ENCODE measurements around the gene FAM3B.
"Not testable (repeated sequence)": the region's sequence is repeated elsewhere in the genome, so short reads cannot be mapped to it uniquely, and the experiment has no call there.

Gene FAM3B

DNA sequence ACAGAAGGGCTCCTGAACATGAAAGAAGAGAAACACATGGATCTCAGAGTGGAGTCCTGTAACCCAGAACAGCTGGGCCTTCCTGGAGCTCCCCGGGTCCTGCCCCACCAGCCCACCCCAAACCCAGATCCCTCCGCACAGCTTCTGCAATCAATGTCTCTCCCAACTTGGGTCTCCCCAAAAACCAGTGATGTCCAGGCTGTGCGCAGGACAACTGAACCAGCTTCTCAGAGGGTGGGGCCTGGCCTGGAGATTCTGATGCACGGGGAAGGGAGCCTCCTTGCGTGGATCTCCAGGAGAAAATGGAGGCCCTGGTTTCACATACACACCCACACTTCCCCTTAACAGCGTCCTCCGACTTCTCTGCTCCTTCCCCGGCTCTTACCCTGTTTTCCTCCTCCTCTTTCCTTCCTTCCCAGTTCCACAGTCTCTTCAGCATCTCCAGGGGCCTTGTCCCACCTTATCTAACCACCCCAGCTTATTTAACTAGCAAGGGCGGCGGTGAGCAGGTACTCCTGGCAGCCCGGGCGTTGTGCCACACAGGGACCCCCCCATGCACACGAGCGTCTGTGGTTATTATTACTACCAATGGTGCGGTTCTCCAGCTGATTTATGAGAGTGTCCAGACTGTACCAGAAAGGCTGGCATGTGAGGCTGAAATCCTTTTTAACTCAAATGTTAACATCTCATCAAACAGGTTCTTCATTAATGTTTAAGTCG lies 34.0 kb downstream of the FAM3B start:
- TF ChIP-seq, protein P1, sequence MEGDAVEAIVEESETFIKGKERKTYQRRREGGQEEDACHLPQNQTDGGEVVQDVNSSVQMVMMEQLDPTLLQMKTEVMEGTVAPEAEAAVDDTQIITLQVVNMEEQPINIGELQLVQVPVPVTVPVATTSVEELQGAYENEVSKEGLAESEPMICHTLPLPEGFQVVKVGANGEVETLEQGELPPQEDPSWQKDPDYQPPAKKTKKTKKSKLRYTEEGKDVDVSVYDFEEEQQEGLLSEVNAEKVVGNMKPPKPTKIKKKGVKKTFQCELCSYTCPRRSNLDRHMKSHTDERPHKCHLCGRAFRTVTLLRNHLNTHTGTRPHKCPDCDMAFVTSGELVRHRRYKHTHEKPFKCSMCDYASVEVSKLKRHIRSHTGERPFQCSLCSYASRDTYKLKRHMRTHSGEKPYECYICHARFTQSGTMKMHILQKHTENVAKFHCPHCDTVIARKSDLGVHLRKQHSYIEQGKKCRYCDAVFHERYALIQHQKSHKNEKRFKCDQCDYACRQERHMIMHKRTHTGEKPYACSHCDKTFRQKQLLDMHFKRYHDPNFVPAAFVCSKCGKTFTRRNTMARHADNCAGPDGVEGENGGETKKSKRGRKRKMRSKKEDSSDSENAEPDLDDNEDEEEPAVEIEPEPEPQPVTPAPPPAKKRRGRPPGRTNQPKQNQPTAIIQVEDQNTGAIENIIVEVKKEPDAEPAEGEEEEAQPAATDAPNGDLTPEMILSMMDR (IDR thresholded peaks at IDR 0.05; ENCODE audit: low read depth, low read length) = no peak
- no peak for TF ChIP-seq EZH2phosphoT487 (IDR thresholded peaks at IDR 0.05; ENCODE audit: low read depth)
- H3K9me3 ChIP-seq (ENCODE audit: insufficient read depth, low read length) = no peaks in the 10 kb centered on the region
- H3K36me3 ChIP-seq (replicated peaks; ENCODE audit: low read depth, low read length) = no peaks in the 10 kb centered on the region
- no peaks in the 10 kb centered on the region for H3K79me2 ChIP-seq (ENCODE audit: low read length)
- peaks cover 12% of the 10 kb centered on the region for H3K27me3 ChIP-seq (ENCODE audit: low read depth, low read length)
- no peaks in the 10 kb centered on the region for H4K20me1 ChIP-seq (ENCODE audit: insufficient read depth, low read length)
- no peak overlapping the region for H2AFZ ChIP-seq (ENCODE audit: low read depth, low read length)
- H3K9ac ChIP-seq (ENCODE audit: low read length) = no peak overlapping the region
- no peak overlapping the region for H3K4me2 ChIP-seq (ENCODE audit: low read length)
- no peak overlapping the region for H3K4me3 ChIP-seq (ENCODE audit: low read length)
- H3K4me1 ChIP-seq (ENCODE audit: low read length) = no peaks in the 10 kb centered on the region
- H3K27ac ChIP-seq (ENCODE audit: low read length) = no peak overlapping the region

DNA sequence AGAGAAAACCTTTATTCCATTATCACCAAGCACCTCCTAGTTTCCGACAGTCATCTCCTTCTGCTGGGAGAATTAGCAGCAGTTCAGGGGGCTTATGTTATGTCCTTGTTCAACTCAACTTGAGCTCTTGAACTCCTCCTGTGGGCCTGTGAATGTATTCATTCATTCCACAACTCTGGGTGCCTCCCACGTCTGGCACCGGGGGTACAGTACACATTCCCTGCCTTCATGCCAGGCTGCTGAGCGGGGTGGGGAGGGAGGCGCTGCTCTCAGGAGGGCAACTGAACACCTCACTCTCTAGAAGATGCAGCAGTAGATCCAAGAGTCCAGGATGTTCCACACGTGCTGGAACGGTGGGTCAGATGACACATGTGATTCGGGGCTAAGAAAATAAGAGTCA lies 40.9 kb downstream of the FAM3B start:
- H3K27ac ChIP-seq (ENCODE audit: low read length) = no peak overlapping the region
- H2AFZ ChIP-seq (ENCODE audit: low read depth, low read length) = no peak overlapping the region
- H3K79me2 ChIP-seq (ENCODE audit: low read length) = no peaks in the 10 kb centered on the region
- H3K4me2 ChIP-seq (ENCODE audit: low read length) = no peak overlapping the region
- H3K4me1 ChIP-seq (ENCODE audit: low read length) = peaks cover 13% of the 10 kb centered on the region
- H3K9me3 ChIP-seq (ENCODE audit: insufficient read depth, low read length) = no peaks in the 10 kb centered on the region
- no peaks in the 10 kb centered on the region for H4K20me1 ChIP-seq (ENCODE audit: insufficient read depth, low read length)
- H3K9ac ChIP-seq (ENCODE audit: low read length) = no peak overlapping the region
- H3K36me3 ChIP-seq (replicated peaks; ENCODE audit: low read depth, low read length) = no peaks in the 10 kb centered on the region
- 0 out of 2 replicates have a peak, but pooled peaks cover 7% of the 10 kb centered on the region for H3K27me3 ChIP-seq (ENCODE audit: low read depth, low read length)
- no peak for TF ChIP-seq EZH2phosphoT487 (IDR thresholded peaks at IDR 0.05; ENCODE audit: low read depth)
- TF ChIP-seq, protein P1 (IDR thresholded peaks at IDR 0.05; ENCODE audit: low read depth, low read length) = no peak
- H3K4me3 ChIP-seq (ENCODE audit: low read length) = no peak overlapping the region

DNA sequence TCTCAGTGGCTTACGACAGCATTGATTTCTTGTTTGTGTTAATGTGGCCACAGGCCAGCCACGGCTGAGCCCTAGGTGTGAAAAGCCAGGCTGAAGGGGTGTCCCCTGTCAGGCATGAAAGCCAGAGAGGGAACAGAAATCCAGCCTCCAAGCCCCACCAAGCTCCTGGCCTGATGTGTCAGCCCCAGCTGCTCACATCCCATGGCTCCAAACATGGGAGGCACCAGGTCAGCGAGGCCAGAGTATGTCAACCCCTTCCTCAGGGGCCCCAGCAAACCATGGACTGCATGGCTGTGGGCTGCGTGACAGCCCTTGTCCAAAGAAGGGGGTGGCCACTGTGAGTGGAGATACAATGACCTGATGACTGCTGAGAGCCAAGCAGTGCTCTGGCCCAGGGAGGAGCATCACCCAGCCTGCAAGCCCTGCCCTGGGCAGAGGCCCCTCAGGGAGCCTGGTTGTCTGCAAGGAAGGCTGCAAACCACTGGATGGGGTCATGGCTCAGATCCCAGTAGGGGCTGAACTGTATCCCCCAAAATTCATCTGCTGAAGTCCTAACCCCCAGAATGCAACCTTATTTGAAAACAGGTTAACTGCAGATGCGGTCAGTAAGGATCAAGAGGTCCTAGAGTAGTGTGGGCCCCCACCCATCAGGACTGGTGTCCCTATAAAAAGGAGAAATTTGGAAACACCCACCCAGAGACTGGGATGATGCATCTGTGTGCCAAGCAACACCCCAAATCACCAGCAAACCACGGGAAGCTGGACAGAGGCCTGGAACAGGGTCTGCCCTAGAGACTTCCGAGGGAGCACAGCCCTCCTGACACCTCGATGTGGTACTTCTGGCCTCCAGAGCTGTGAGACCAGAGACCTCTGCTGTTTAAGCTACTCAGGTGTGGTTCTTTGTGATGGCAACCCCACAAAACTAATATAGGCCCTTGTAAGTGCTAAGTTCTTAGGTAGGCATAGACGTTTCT lies 41.9 kb downstream of the FAM3B start:
- Histone ChIP-seq H3K9ac (ENCODE audit: low read length) (no peak overlapping the region), H3K79me2 (ENCODE audit: low read length) (no peaks in the 10 kb centered on the region), H3K4me1 (ENCODE audit: low read length) (peaks cover 19% of the 10 kb centered on the region), H3K27me3 (ENCODE audit: low read depth, low read length) (0 out of 2 replicates have a peak, but pooled peaks cover 7% of the 10 kb centered on the region), H3K4me3 (ENCODE audit: low read length) (no peak overlapping the region), H4K20me1 (ENCODE audit: insufficient read depth, low read length) (no peaks in the 10 kb centered on the region), H3K36me3 (replicated peaks; ENCODE audit: low read depth, low read length) (no peaks in the 10 kb centered on the region), H3K27ac (ENCODE audit: low read length) (no peak overlapping the region), H3K9me3 (ENCODE audit: insufficient read depth, low read length) (no peaks in the 10 kb centered on the region), H2AFZ (ENCODE audit: low read depth, low read length) (no peak overlapping the region), H3K4me2 (ENCODE audit: low read length) (no peak overlapping the region)
- TF ChIP-seq, protein P1 (IDR thresholded peaks at IDR 0.05; ENCODE audit: low read depth, low read length) = no peak
- TF ChIP-seq EZH2phosphoT487 (IDR thresholded peaks at IDR 0.05; ENCODE audit: low read depth) = no peak

DNA sequence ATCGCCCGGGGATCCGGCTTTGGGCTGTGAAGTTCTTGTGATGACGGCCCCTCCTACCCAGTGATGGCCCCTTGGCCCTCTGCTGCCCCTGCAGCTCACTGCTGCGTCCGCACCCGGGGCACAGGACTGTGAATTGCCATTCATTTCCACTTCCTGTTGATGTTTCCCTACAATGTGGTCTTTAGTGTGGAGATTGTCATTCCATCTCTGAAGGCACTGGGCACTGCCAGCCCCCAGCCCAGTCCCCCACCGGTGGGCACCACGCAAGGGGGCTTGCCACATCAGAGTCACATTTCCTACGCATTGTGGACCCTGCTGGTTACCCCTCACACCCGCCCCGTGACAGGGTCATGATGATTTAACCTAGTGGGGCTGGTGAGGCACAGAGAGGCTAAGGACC lies 42.7 kb downstream of the FAM3B start:
- Histone ChIP-seq H3K36me3 (replicated peaks; ENCODE audit: low read depth, low read length) (no peaks in the 10 kb centered on the region), H3K27ac (ENCODE audit: low read length) (no peak overlapping the region), H2AFZ (ENCODE audit: low read depth, low read length) (no peak overlapping the region), H4K20me1 (ENCODE audit: insufficient read depth, low read length) (no peaks in the 10 kb centered on the region), H3K27me3 (ENCODE audit: low read depth, low read length) (0 out of 2 replicates have a peak, but pooled peaks cover 7% of the 10 kb centered on the region), H3K4me1 (ENCODE audit: low read length) (peaks cover 27% of the 10 kb centered on the region), H3K79me2 (ENCODE audit: low read length) (no peaks in the 10 kb centered on the region), H3K4me2 (ENCODE audit: low read length) (no peak overlapping the region), H3K4me3 (ENCODE audit: low read length) (no peak overlapping the region), H3K9ac (ENCODE audit: low read length) (no peak overlapping the region), H3K9me3 (ENCODE audit: insufficient read depth, low read length) (no peaks in the 10 kb centered on the region)
- no peak for TF ChIP-seq EZH2phosphoT487 (IDR thresholded peaks at IDR 0.05; ENCODE audit: low read depth)
- TF ChIP-seq, protein P1 (IDR thresholded peaks at IDR 0.05; ENCODE audit: low read depth, low read length) = no peak

- H3K4me2 ChIP-seq (ENCODE audit: low read length); H3K9ac ChIP-seq (ENCODE audit: low read length); H3K9me3 ChIP-seq (ENCODE audit: insufficient read depth, low read length); H3K36me3 ChIP-seq (replicated peaks; ENCODE audit: low read depth, low read length); H2AFZ ChIP-seq (ENCODE audit: low read depth, low read length); H4K20me1 ChIP-seq (ENCODE audit: insufficient read depth, low read length); H3K27ac ChIP-seq (ENCODE audit: low read length); H3K4me3 ChIP-seq (ENCODE audit: low read length); H3K79me2 ChIP-seq (ENCODE audit: low read length); H3K27me3 ChIP-seq (ENCODE audit: low read depth, low read length): not testable (repeated sequence)
- H3K4me1 ChIP-seq (ENCODE audit: low read length) = peaks cover 30% of the 10 kb centered on the region
These were observed 43.1 kb downstream of the FAM3B start for GRCh38 chr21:41359754-41360071.

Measured in OCI-LY3 (cell line).